HuH-7 (cell line): ENCODE results near the gene CD99.
"Not testable (repeated sequence)": the region's sequence is repeated elsewhere in the genome, so short reads cannot be mapped to it uniquely, and the experiment has no call there.

Source experiments
- DNase-seq: peaks from one replicate; pipeline ENCODE4 v3.0.0; 2011; ENCODE audit warnings: low spot score

The CD99 gene

GRCh38 chrX:2675657-2676200 is 15.4 kb upstream of the CD99 start:
- not testable (repeated sequence) for DNase-seq

- no peak for DNase-seq
These were observed 14.1 kb upstream of the CD99 start for GRCh38 chrX:2676794-2677675.

- DNase-seq, result no peak
These were observed 13.3 kb upstream of the CD99 start for GRCh38 chrX:2677764-2678163.

DNA sequence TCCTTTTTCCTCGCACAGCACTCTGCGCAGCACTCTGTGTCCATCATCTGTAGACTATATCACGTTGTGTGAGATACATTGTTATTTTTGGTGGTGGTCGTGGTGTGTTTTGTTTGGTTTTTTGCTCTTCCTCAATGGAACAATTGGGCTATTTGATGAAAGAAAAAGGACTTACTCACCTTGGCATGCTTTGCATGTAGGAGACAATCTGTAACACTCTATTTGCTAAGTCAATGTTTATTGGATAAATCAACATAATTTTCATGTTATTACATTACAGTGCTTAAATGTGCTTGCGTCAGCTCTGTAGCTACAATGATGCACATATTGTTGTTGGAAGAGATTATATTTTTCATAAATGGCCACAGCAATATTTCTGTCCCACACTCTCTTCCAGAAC is 12.5 kb upstream of the CD99 start:
- DNase-seq, result no peak

- no peak for DNase-seq
These were observed 11.3 kb upstream of the CD99 start for GRCh38 chrX:2679534-2680485.

DNA sequence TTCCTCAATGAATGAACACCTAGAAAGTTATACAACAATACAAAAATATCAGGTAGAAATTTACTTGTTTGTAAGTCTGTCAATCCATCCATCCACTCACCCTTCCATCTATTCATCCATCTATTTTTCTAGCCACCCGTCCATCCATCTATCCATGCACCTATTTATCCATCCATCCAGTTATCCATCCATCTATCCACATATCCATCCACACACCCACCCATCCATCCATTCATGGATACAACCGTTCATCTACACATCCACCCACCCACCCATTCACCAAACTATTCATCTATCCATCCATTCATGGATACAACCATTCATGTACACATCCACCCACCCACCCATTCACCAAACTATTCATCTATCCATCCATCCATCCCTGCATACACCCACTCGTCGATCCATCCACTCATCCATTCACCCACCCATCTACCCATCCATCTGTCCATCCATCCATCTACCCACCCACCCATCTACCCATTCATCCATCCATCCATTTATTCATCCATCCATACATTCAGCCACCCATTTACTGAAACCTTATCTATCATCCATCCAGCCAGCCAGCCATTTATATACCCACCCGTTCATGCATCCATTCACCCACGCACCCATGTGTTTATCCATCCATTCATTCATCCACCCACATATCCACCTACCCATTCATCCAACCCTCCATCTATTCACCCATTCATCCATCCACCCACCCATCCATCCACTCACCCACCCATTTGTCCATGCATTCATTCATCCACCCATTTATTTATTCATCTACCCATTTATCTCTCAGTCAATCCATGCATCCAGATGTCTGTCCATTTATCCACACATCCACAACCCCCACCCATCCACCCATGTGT is 10.4 kb upstream of the CD99 start:
- no peak for DNase-seq

DNA sequence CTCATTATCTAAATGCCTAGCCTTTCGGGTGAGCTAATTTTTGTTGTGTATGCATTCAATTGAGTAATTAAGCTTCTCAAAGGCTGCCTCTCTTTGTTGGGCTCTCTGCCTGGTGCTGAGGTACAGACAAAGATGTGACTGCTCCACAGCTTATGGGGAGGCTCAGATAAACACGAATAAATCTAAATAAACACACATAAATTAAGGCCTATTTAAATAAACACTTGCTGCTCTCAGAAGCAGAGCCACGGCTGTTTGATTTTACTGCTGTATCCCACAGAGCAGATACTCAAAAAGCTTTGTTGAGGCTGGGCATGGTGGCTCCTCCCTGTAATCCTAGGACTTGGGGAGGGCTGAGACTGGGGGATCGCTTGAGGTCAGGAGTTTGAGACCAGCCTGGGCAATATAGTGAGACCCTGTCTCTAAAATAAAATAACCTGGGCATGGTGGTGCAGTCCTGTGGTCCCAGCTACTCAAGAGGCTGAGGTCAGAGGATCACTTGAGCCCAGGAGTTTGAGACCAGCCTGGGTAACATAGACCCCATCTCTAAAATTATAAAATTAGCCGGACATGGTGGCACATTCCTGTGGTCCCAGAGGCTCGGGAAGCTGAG is 8.4 kb upstream of the CD99 start:
- DNase-seq, result no peak

- no peak for DNase-seq
These were observed 6.8 kb upstream of the CD99 start for GRCh38 chrX:2684256-2684655.

DNA sequence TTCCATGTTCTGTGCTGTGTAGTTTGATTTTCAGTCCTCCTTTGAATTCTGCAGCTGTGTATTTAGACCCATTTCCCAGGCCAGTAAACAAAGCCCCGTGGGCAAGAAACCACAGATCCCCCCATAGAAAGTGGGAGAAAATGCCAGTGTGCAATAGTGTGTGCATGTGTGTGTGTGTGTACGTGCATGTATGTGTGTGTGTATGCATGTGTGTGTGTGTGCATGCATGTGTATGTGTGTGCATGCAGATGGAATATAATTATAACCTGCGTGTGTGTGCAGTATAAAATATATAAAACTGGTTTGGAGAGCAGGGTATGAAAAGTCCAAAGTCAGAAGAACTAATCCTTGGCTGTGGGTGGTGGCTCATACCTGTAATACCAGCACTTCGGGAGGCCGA is 5.2 kb upstream of the CD99 start:
- DNase-seq, result no peak

DNA sequence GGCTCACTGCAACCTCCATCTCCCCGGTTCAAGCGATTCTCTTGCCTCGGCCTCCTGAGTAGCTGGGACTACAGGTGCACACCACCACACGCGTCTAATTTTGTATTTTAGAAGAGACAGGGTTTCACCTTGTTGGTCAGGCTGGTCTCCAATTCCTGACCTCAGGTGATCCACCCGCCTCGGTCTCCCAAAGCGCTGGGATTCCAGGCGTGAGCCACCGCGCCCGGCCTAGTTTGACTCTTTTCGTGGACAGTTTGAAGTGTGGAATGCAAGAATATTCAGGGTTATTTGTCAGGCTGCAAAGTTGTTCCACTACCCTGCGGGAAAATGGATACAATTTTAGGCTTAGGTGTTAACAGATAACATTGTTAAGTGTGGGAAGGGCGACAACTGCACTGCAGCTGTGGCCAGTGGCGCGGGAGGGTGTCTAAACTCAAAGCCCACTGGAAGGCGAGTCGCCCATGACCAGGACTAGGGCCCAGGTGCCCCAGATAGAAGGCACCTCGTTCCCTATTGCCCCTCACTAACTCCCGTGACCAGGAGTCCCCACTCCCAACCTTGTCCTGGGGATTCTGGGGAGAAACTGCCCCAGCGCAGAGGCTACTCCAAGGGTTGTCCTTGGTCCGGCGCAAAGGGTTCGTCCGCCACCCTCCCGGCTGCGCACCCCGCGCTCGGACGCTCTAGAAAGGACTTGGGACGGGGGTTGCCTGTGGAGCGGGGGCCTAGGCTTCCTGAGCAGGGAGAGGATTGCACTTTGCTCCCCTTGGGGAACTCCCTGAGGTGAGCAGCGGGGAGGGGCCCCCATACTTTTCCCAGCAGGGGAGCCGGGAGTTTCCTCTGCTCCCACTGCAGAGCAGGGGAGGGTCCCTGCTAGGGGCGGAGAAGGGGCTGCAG is 1.1 kb upstream of the CD99 start:
- no peak for DNase-seq

GRCh38 chrX:2691543-2692220 is 587 bp downstream of the CD99 start:
- no peak for DNase-seq

DNA sequence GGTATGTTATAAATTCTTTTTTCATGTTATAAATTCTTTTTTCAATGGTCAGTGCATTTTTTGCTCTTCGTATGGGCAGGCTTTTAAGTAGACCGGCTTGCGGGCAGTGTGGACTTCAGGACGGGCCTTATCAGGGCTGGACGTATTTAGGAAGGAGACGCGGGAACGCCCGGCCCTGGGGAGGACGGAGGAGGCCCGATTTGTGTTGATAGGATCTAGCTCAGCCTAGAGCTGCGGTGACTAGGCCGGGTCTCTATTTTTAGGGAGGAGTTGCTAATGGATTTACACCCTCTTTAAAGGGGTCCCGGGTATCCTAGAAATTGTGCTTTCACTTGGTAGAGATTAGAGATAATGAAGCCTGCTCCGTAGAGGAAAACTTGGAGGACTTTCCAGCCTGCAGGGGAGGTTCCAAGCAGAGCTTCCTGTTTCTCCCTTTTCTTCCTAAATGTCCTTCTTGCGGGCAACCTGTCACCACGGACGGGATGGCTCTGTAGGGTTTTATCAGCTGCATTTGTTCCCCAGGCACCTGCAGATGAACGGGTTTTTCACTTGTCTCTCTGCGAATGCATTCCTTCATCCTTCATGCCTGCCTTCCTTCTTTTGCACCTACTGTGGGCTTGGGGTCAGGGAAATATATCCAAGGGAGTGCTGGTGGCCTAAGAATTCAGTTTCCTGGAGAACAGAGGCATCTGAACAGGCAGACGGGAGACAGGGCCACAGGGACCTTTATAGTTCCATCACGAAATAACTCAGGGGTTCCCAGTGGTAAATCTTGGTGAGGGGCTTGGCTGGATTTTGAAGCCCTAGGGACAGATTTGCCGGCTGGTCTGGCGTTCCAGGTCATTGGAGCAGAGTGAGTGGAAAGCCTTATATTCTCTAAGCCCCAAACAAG is 1.4 kb downstream of the CD99 start:
- DNase-seq, result no peak

- DNase-seq, result no peak
These were observed 2.3 kb downstream of the CD99 start for GRCh38 chrX:2693113-2694002.

GRCh38 chrX:2694914-2695267 is 3.8 kb downstream of the CD99 start:
- no peak for DNase-seq

DNA sequence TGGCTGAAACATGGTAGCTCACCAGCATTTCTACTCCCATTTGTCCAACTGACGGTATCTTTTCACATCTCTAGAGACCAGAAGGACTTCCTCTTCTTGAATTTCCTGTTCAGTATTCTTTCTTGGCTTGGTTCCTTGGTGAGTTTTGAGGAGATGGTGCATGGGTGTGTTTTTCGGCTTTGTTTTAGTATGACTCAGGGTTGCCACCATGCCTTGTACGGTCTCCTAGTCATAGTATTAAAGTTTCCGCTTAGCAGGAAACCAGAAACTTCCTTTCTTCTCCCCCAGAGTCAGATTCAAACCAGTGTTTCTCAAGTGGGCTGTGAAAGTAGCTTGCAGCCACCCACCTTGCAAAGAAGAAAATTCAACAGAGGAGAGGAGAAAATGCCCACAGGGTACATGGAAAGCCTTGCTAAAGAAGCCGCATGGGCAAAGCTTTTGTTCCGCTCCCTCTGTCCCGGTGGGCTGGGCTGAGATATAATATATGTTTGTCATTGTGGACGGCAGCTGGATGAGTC is 5.7 kb downstream of the CD99 start:
- no peak for DNase-seq

DNA sequence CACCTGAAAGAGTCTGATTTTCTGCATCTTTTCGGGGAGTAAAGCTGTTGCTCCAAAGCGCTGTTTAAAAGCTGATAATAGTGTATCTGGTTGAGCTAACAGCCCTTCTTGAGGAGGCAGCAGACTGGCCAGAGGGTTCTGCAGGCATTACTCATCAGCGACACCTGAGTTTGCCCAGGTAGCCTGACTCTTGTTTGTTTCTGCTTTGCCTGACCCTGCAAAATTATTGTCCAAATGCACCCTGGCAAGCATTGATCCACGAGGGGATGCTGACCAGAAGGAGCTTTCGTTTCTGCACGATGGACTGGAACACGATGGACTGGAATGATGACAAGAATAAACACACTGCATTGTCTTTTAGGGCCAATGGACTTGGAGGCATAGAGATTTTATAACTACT is 6.2 kb downstream of the CD99 start:
- no peak for DNase-seq

GRCh38 chrX:2697741-2698299 is 6.7 kb downstream of the CD99 start:
- no peak for DNase-seq
